H1 (cell line): Measurements from ENCODE around the gene CD7. TPM values are rescaled to one million over a fixed set of nuclear protein-coding genes. Genes with fewer than 3 reads are reported as not detected.

Experiments used
- CTCF ChIA-PET: fragments of 300-600 bp; sonication (Branson Sonifier 250); formaldehyde crosslinking; loops from one replicate; lab custom pipeline; 2021; ENCODE audit not compliant: partially characterized antibody; lab: Charles Lee
- POLR2A ChIA-PET: fragments of 300-600 bp; sonication (Branson Sonifier 250); formaldehyde crosslinking; loops from one replicate; lab custom pipeline; 2021; ENCODE audit warnings: inconsistent platforms; ENCODE audit not compliant: partially characterized antibody; lab: Charles Lee
- DNase-seq, 2 experiments: peaks; one replicate each; pipeline versions ENCODE4 v3.0.0 to v3.0.0-alpha.2; 2010 to 2022; ENCODE audit warnings: low spot score in 2 of 2, low read depth in 1 of 2, mixed read lengths in 1 of 2
- FAIRE-seq: peaks from 2 replicates; lab custom pipeline; 2011; peaks lifted over from hg19 to GRCh38; lab: Jason Lieb, UNC
- H2AFZ ChIP-seq: 2 replicates; pipeline ENCODE4 v1.8.1; 2012; ENCODE audit warnings: low read length, inconsistent platforms
- H2AK5ac ChIP-seq: 2 replicates; pipeline ENCODE4 v1.6.1; 2013; ENCODE audit warnings: low read depth, low read length
- H2BK120ac ChIP-seq: replicated peaks from 2 replicates; pipeline ENCODE3; 2013; ENCODE audit warnings: low read depth, low read length, inconsistent platforms
- H2BK12ac ChIP-seq: 2 replicates; pipeline ENCODE4 v1.6.1; 2013; ENCODE audit warnings: low read depth, low read length
- H2BK15ac ChIP-seq: 2 replicates; pipeline ENCODE4 v1.6.1; 2013; ENCODE audit warnings: low read length
- H2BK20ac ChIP-seq: 2 replicates; pipeline ENCODE4 v1.6.1; 2013; ENCODE audit warnings: low read length
- H2BK5ac ChIP-seq: 2 replicates; pipeline ENCODE4 v1.6.1; 2013; ENCODE audit warnings: low read depth, low read length
- H3K14ac ChIP-seq: 2 replicates; pipeline ENCODE4 v1.6.1; 2013; ENCODE audit warnings: inconsistent platforms; ENCODE audit not compliant: insufficient read length
- H3K18ac ChIP-seq: 2 replicates; pipeline ENCODE4 v1.6.1; 2013; ENCODE audit warnings: low read length; ENCODE audit errors: extremely low read depth
- H3K23ac ChIP-seq: 2 replicates; pipeline ENCODE4 v1.6.1; 2013; ENCODE audit warnings: inconsistent platforms; ENCODE audit not compliant: insufficient read length
- H3K23me2 ChIP-seq: 2 replicates; pipeline ENCODE4 v1.6.1; 2013; ENCODE audit warnings: low read depth, low read length
- H3K27ac ChIP-seq: 2 replicates; pipeline ENCODE4 v1.6.1; 2011; ENCODE audit warnings: low read depth, low read length, inconsistent platforms
- H3K27me3 ChIP-seq, 4 experiments: replicated peaks in 1 of 4; 1 replicate in 1 of 4; 2 replicates in 3 of 4; pipeline versions ENCODE4 v1.6.1 to v1.8.1; 2011 to 2013; ENCODE audit warnings: low read length in 3 of 4, mild to moderate bottlenecking in 3 of 4, inconsistent platforms in 2 of 4, mixed read lengths in 2 of 4, moderate library complexity in 1 of 4; ENCODE audit not compliant: control insufficient read depth in 3 of 4, insufficient read depth in 3 of 4; ENCODE audit errors: extremely low read depth in 1 of 4
- H3K36me3 ChIP-seq, 4 experiments: 2 replicates each; pipeline versions ENCODE4 v1.6.1 to v1.8.1; 2011 to 2013; ENCODE audit warnings: mild to moderate bottlenecking in 4 of 4, low read length in 3 of 4, moderate library complexity in 2 of 4, control low read depth in 1 of 4, inconsistent platforms in 1 of 4; ENCODE audit not compliant: insufficient read depth in 4 of 4, control insufficient read depth in 2 of 4
- H3K4ac ChIP-seq: replicated peaks from 2 replicates; pipeline ENCODE3; 2013; ENCODE audit warnings: low read length, low read depth, mixed read lengths, inconsistent platforms; ENCODE audit not compliant: insufficient read length
- H3K4me1 ChIP-seq, 4 experiments: replicated peaks in 1 of 4; 1 replicate in 1 of 4; 2 replicates in 3 of 4; pipeline versions ENCODE4 v1.6.1 to v1.8.1; 2011 to 2013; ENCODE audit warnings: low read length in 3 of 4, inconsistent platforms in 2 of 4, mixed read lengths in 1 of 4; ENCODE audit not compliant: insufficient read depth in 4 of 4, control insufficient read depth in 3 of 4
- H3K4me2 ChIP-seq, 2 experiments: 2 replicates each; pipeline versions ENCODE4 v1.6.1 to v1.8.1; 2011 to 2013; ENCODE audit warnings: low read depth in 2 of 2, low read length in 2 of 2, control low read depth in 1 of 2, inconsistent platforms in 1 of 2, mild to moderate bottlenecking in 1 of 2; ENCODE audit not compliant: insufficient read depth in 1 of 2
- H3K4me3 ChIP-seq, 4 experiments: fragments of 200-600, 300-600 bp in 1 of 4; sonication (generic), shearing (Covaris generic), sonication (Bioruptor Twin) in 1 of 4; 2 replicates each; pipeline versions ENCODE4 v1.5.1 to v1.8.1; 2011 to 2016; ENCODE audit warnings: low read length in 4 of 4, low read depth in 3 of 4, control low read depth in 2 of 4, inconsistent platforms in 2 of 4, mild to moderate bottlenecking in 2 of 4, mixed read lengths in 1 of 4, moderate library complexity in 1 of 4; ENCODE audit not compliant: insufficient read depth in 2 of 4; ENCODE audit errors: extremely low read depth in 1 of 4
- H3K56ac ChIP-seq: replicated peaks from 2 replicates; pipeline ENCODE3; 2013; ENCODE audit warnings: low read depth, mild to moderate bottlenecking, mixed read lengths, low read length, inconsistent platforms; ENCODE audit not compliant: insufficient read length
- H3K79me1 ChIP-seq: 2 replicates; pipeline ENCODE4 v1.6.1; 2013; ENCODE audit warnings: low read depth, low read length, control low read depth
- H3K79me2 ChIP-seq, 2 experiments: 2 replicates each; pipeline versions ENCODE4 v1.6.1 to v1.8.1; 2012 to 2013; ENCODE audit warnings: low read length in 2 of 2, mild to moderate bottlenecking in 2 of 2, inconsistent platforms in 1 of 2; ENCODE audit not compliant: insufficient read depth in 2 of 2, control insufficient read depth in 1 of 2
- H3K9ac ChIP-seq, 4 experiments: replicated peaks in 1 of 4; 1 replicate in 1 of 4; 2 replicates in 3 of 4; pipeline versions ENCODE4 v1.6.1 to v1.8.1; 2011 to 2013; ENCODE audit warnings: low read depth in 3 of 4, low read length in 3 of 4, control low read depth in 2 of 4, mild to moderate bottlenecking in 2 of 4, moderate library complexity in 2 of 4, inconsistent platforms in 1 of 4; ENCODE audit errors: extremely low read depth in 1 of 4
- H3K9me3 ChIP-seq, 2 experiments: 2 replicates each; pipeline versions ENCODE4 v1.6.1 to v1.8.1; 2012 to 2013; ENCODE audit warnings: mild to moderate bottlenecking in 2 of 2, moderate library complexity in 2 of 2, control low read depth in 1 of 2, inconsistent platforms in 1 of 2, low read depth in 1 of 2, low read length in 1 of 2, mixed read lengths in 1 of 2; ENCODE audit not compliant: insufficient read depth in 2 of 2
- H4K20me1 ChIP-seq, 2 experiments: replicated peaks in 1 of 2; 2 replicates each; pipeline versions ENCODE3 to v1.8.1; 2011 to 2013; ENCODE audit warnings: inconsistent platforms in 2 of 2, low read length in 2 of 2, mild to moderate bottlenecking in 1 of 2; ENCODE audit not compliant: insufficient read depth in 2 of 2, control insufficient read depth in 1 of 2
- H4K5ac ChIP-seq: 2 replicates; pipeline ENCODE4 v1.6.1; 2013; ENCODE audit warnings: low read length, low read depth, mixed read lengths, inconsistent platforms; ENCODE audit not compliant: insufficient read length
- H4K8ac ChIP-seq: 2 replicates; pipeline ENCODE4 v1.8.0; 2013; ENCODE audit warnings: mild to moderate bottlenecking, moderate library complexity, low read length, inconsistent platforms; ENCODE audit not compliant: insufficient read depth; ENCODE audit errors: extremely low read depth
- H4K91ac ChIP-seq: replicated peaks from 2 replicates; pipeline ENCODE3; 2013; ENCODE audit warnings: low read length, mixed read lengths, inconsistent platforms; ENCODE audit not compliant: insufficient read length
- ASH2L ChIP-seq: fragments of 200-600, 300-600 bp; sonication (generic); IDR thresholded peaks from one replicate; pipeline ENCODE4 v1.7.1; 2017; ENCODE audit warnings: low read length
- CEBPB ChIP-seq: IDR thresholded peaks from 2 replicates; pipeline ENCODE4 v1.6.1; 2012; ENCODE audit warnings: low read depth, low read length
- CHD1 ChIP-seq: IDR thresholded peaks from 2 replicates; pipeline ENCODE4 v1.6.1; 2012; ENCODE audit warnings: low read depth, low read length, improper control_type of control experiment
- CTBP2 ChIP-seq: IDR thresholded peaks from 2 replicates; pipeline ENCODE4 v1.7.0; 2011; ENCODE audit warnings: borderline replicate concordance, mild to moderate bottlenecking, moderate library complexity, mixed read lengths, low read length; ENCODE audit not compliant: insufficient read depth, insufficient read length
- EZH2 ChIP-seq: fragments of 200-600 bp; sonication (generic); IDR thresholded peaks from 2 replicates; pipeline ENCODE4 v1.7.1; 2012; ENCODE audit warnings: low read depth, mild to moderate bottlenecking, moderate library complexity, low read length, inconsistent platforms; ENCODE audit not compliant: severe bottlenecking
- POLR2A ChIP-seq, 2 experiments: IDR thresholded peaks; 1 replicate in 1 of 2; 2 replicates in 1 of 2; pipeline ENCODE4 v1.6.1; 2011; ENCODE audit warnings: low read depth in 2 of 2, low read length in 2 of 2, mild to moderate bottlenecking in 2 of 2; ENCODE audit errors: control extremely low read depth in 1 of 2
- RNF2 ChIP-seq: fragments of 200-900, 300-1000 bp; sonication (generic); IDR thresholded peaks from 2 replicates; pipeline ENCODE4 v1.7.1; 2016; ENCODE audit warnings: borderline replicate concordance, low read depth, mild to moderate bottlenecking, antibody characterized with exemption, low read length; ENCODE audit not compliant: poor library complexity, severe bottlenecking; ENCODE audit errors: missing control alignments
- SIRT6 ChIP-seq: IDR thresholded peaks from one replicate; pipeline ENCODE4 v1.7.1; 2012; ENCODE audit warnings: low read length, inconsistent platforms
- SP4 ChIP-seq: IDR thresholded peaks from 2 replicates; pipeline ENCODE4 v1.6.1; 2012; ENCODE audit warnings: low read length, inconsistent platforms
- TAF1 ChIP-seq: IDR thresholded peaks from 2 replicates; pipeline ENCODE4 v1.6.1; 2011; ENCODE audit warnings: mild to moderate bottlenecking, low read depth, low read length
- TEAD4 ChIP-seq: IDR thresholded peaks from 2 replicates; pipeline ENCODE4 v1.6.1; 2012; ENCODE audit warnings: low read depth, low read length, inconsistent platforms, mixed read lengths
- WGBS, 2 experiments: shearing (Covaris generic) in 1 of 2; methylation state at CpG; one replicate each; pipeline versions ENCODE4 v1.1.6 to v1.1.7; 2013 to 2015; ENCODE audit warnings: low lambda C conversion rate in 2 of 2, mixed read lengths in 2 of 2, inconsistent platforms in 1 of 2, low coverage in 1 of 2, missing lambda C conversion rate in 1 of 2; ENCODE audit not compliant: insufficient replicate concordance in 2 of 2, insufficient coverage in 1 of 2, insufficient read length in 1 of 2; ENCODE audit errors: extremely low coverage in 1 of 2, missing lambda C conversion rate in 1 of 2; 5-methylcytosine and 5-hydroxymethylcytosine counted together
- polyA plus RNA-seq, 7 experiments: library from polyadenylated mRNA; depleted of rRNA in 3 of 7; stranded (reverse) in 5 of 7; unstranded in 2 of 7; fragments of >200 nt in 5 of 7; fragments of 200-250 nt in 2 of 7; gene quantifications; 1 replicate in 5 of 7; 2 replicates in 1 of 7; 4 replicates in 1 of 7; pipeline versions ENCODE4 v1.2.1 to v1.2.3, GENCODE V29; 2011 to 2013; ENCODE audit warnings: missing spikeins in 2 of 7, mixed read lengths in 2 of 7
- total RNA-seq: library from RNA; stranded (reverse); fragmentation: NEBNext Ultra II Directional; extraction: Animal tissue kit (Norgen Biotek cat#: 25700); gene quantifications from 2 replicates; pipeline ENCODE4 v1.2.1, GENCODE V29; 2021

The CD7 gene
- total and polyA plus RNA-seq, 2 of the 8 experiments (the other 6 are each of a cell fraction or from before 2014, with no cell fraction given), result 0.83 to 0.86 TPM

- TF ChIP-seq RNF2, result no peak
- TF ChIP-seq CHD1, result no peak
- TF ChIP-seq SIRT6, result no peak
- no peak for TF ChIP-seq CTBP2
- no peak for TF ChIP-seq TAF1
- no peak for TF ChIP-seq SP4
- no peak for TF ChIP-seq ASH2L
- no peak for TF ChIP-seq POLR2A (IDR thresholded peaks at IDR 0.05; ENCODE audit: control extremely low read depth in 1 of 2, low read depth in 2 of 2, low read length in 2 of 2)
- no peak for TF ChIP-seq TEAD4
- TF ChIP-seq EZH2, result no peak
- TF ChIP-seq CEBPB, result no peak
- Histone ChIP-seq H3K14ac (no peak overlapping the region), H3K9me3 (no peaks in the 10 kb centered on the region), H4K20me1 (peaks cover 0 to 1% of the 10 kb centered on the region in 2 experiments), H2BK20ac (no peak overlapping the region), H2AK5ac (no peak overlapping the region), H3K23ac (no peak overlapping the region), H3K4ac (no peak overlapping the region), H3K27ac (no peak overlapping the region), H4K8ac (0 out of 2 replicates have a peak overlapping the region, but pooled peaks have one; percentile 8), H3K4me1 (no peaks in the 10 kb centered on the region), H4K5ac (no peak overlapping the region), H3K18ac (no peak overlapping the region), H3K36me3 (no peaks in the 10 kb centered on the region; a peak in 1 of 8 replicates), H3K79me2 (no peaks in the 10 kb centered on the region), H3K27me3 (no peaks in the 10 kb centered on the region; a peak in 1 of 7 replicates), H3K56ac (no peak overlapping the region), H3K79me1 (no peaks in the 10 kb centered on the region), H3K4me2 (no peak overlapping the region), H2BK120ac (no peak overlapping the region), H2BK12ac (no peak overlapping the region), H3K9ac (no peak overlapping the region), H2AFZ (no peak overlapping the region), H4K91ac (peak overlapping the region; percentile 39), H3K23me2 (no peaks in the 10 kb centered on the region), H3K4me3 (no peak overlapping the region), H2BK5ac (no peak overlapping the region), H2BK15ac (no peak overlapping the region)
- FAIRE-seq, result no peak
- POLR2A ChIA-PET, result interaction anchor here (1.0 kb wide), 1 partner anchor 11 kb away, joined by 6 read pairs; no protein-coding TSS in a partner anchor
- DNase-seq, result no peak
- CTCF ChIA-PET, result interaction anchor here (0.9 to 4.8 kb wide), 4 partner anchors 8 to 36 kb away, joined by 3 to 28 read pairs (median 5); partner anchors contain the start of gene CSNK1D
- 86% methylated on average over 27 of the region's 27 CpGs; no CpG with 5 or more reads in 1 of the 2 experiments for WGBS, 2 experiments
These were observed 7.5 kb downstream of the CD7 start for GRCh38 chr17:82309656-82310570.
